ENCODE measurements around the gene PREX1.

Gene PREX1

GRCh38 chr20:48785801-48786200 lies 42.0 kb downstream of the PREX1 start:
- Histone ChIP-seq H3K4me3 (ENCODE audit: insufficient read length, low read depth) (no peak overlapping the region), H3K9me3 (ENCODE audit: insufficient read depth, low read length) (0 out of 2 replicates have a peak, but pooled peaks cover 2% of the 10 kb centered on the region), H3K36me3 (ENCODE audit: insufficient read depth, insufficient read length, low read length) (no peaks in the 10 kb centered on the region), H3K27me3 (ENCODE audit: insufficient read depth, insufficient read length) (no peaks in the 10 kb centered on the region), H3K4me1 (ENCODE audit: insufficient read depth, insufficient read length) (peaks cover 3% of the 10 kb centered on the region), H3K9ac (ENCODE audit: insufficient read length, low read depth) (no peak overlapping the region)
- TF ChIP-seq YY1 (IDR thresholded peaks at IDR 0.05; ENCODE audit: insufficient read depth, insufficient read length) (no peak), ZNF274 (IDR thresholded peaks at IDR 0.05; ENCODE audit: low read depth, low read length) (no peak), SUZ12 (IDR thresholded peaks at IDR 0.05; ENCODE audit: extremely low read depth, insufficient read depth, insufficient read length) (no peak)
- no peak for DNase-seq (ENCODE audit: low read depth, low spot score)

GRCh38 chr20:48785256-48785655 lies 42.5 kb downstream of the PREX1 start:
- Histone ChIP-seq H3K4me1 (ENCODE audit: insufficient read depth, insufficient read length) (no peaks in the 10 kb centered on the region), H3K9me3 (ENCODE audit: insufficient read depth, low read length) (peaks cover 7% of the 10 kb centered on the region; the same call in 1 of the 2 replicates), H3K36me3 (ENCODE audit: insufficient read depth, insufficient read length, low read length) (no peaks in the 10 kb centered on the region), H3K27me3 (ENCODE audit: insufficient read depth, insufficient read length) (no peaks in the 10 kb centered on the region), H3K4me3 (ENCODE audit: insufficient read length, low read depth) (no peak overlapping the region), H3K9ac (ENCODE audit: insufficient read length, low read depth) (no peak overlapping the region)
- no peak for DNase-seq (ENCODE audit: low read depth, low spot score)
- TF ChIP-seq ZNF274 (IDR thresholded peaks at IDR 0.05; ENCODE audit: low read depth, low read length) (no peak), YY1 (IDR thresholded peaks at IDR 0.05; ENCODE audit: insufficient read depth, insufficient read length) (no peak), SUZ12 (IDR thresholded peaks at IDR 0.05; ENCODE audit: extremely low read depth, insufficient read depth, insufficient read length) (no peak)

- H3K36me3 ChIP-seq (ENCODE audit: insufficient read depth, insufficient read length, low read length), result no peaks in the 10 kb centered on the region
- H3K9ac ChIP-seq (ENCODE audit: insufficient read length, low read depth), result no peak overlapping the region
- no peaks in the 10 kb centered on the region for H3K27me3 ChIP-seq (ENCODE audit: insufficient read depth, insufficient read length)
- TF ChIP-seq ZNF274 (IDR thresholded peaks at IDR 0.05; ENCODE audit: low read depth, low read length), result no peak
- TF ChIP-seq SUZ12 (IDR thresholded peaks at IDR 0.05; ENCODE audit: extremely low read depth, insufficient read depth, insufficient read length), result no peak
- TF ChIP-seq YY1 (IDR thresholded peaks at IDR 0.05; ENCODE audit: insufficient read depth, insufficient read length), result no peak
- H3K9me3 ChIP-seq (ENCODE audit: insufficient read depth, low read length), result peaks cover 17% of the 10 kb centered on the region
- no peaks in the 10 kb centered on the region for H3K4me1 ChIP-seq (ENCODE audit: insufficient read depth, insufficient read length)
- H3K4me3 ChIP-seq (ENCODE audit: insufficient read length, low read depth), result no peak overlapping the region
- no peak for DNase-seq (ENCODE audit: low read depth, low spot score)
These were observed 43.5 kb downstream of the PREX1 start for GRCh38 chr20:48784273-48784641.

- H3K4me3 ChIP-seq (ENCODE audit: insufficient read length, low read depth), result no peak overlapping the region
- TF ChIP-seq YY1 (IDR thresholded peaks at IDR 0.05; ENCODE audit: insufficient read depth, insufficient read length) (no peak), SUZ12 (IDR thresholded peaks at IDR 0.05; ENCODE audit: extremely low read depth, insufficient read depth, insufficient read length) (no peak), ZNF274 (IDR thresholded peaks at IDR 0.05; ENCODE audit: low read depth, low read length) (no peak)
- H3K4me1 ChIP-seq (ENCODE audit: insufficient read depth, insufficient read length), result no peaks in the 10 kb centered on the region
- no peaks in the 10 kb centered on the region for H3K36me3 ChIP-seq (ENCODE audit: insufficient read depth, insufficient read length, low read length)
- H3K27me3 ChIP-seq (ENCODE audit: insufficient read depth, insufficient read length), result no peaks in the 10 kb centered on the region
- DNase-seq (ENCODE audit: low read depth, low spot score), result no peak
- H3K9ac ChIP-seq (ENCODE audit: insufficient read length, low read depth), result no peak overlapping the region
- H3K9me3 ChIP-seq (ENCODE audit: insufficient read depth, low read length), result peaks cover 20% of the 10 kb centered on the region
These were observed 44.1 kb downstream of the PREX1 start for GRCh38 chr20:48783533-48784272.

GRCh38 chr20:48782901-48783308 lies 44.9 kb downstream of the PREX1 start:
- no peaks in the 10 kb centered on the region for H3K4me1 ChIP-seq (ENCODE audit: insufficient read depth, insufficient read length)
- TF ChIP-seq ZNF274 (IDR thresholded peaks at IDR 0.05; ENCODE audit: low read depth, low read length), result no peak
- TF ChIP-seq SUZ12 (IDR thresholded peaks at IDR 0.05; ENCODE audit: extremely low read depth, insufficient read depth, insufficient read length), result no peak
- TF ChIP-seq YY1 (IDR thresholded peaks at IDR 0.05; ENCODE audit: insufficient read depth, insufficient read length), result no peak
- no peak for DNase-seq (ENCODE audit: low read depth, low spot score)
- no peak overlapping the region for H3K4me3 ChIP-seq (ENCODE audit: insufficient read length, low read depth)
- no peaks in the 10 kb centered on the region for H3K36me3 ChIP-seq (ENCODE audit: insufficient read depth, insufficient read length, low read length)
- H3K27me3 ChIP-seq (ENCODE audit: insufficient read depth, insufficient read length), result no peaks in the 10 kb centered on the region
- H3K9me3 ChIP-seq (ENCODE audit: insufficient read depth, low read length), result peaks cover 20% of the 10 kb centered on the region
- H3K9ac ChIP-seq (ENCODE audit: insufficient read length, low read depth), result no peak overlapping the region

GRCh38 chr20:48782053-48782452 lies 45.7 kb downstream of the PREX1 start:
- Histone ChIP-seq H3K9ac (ENCODE audit: insufficient read length, low read depth) (no peak overlapping the region), H3K4me1 (ENCODE audit: insufficient read depth, insufficient read length) (no peaks in the 10 kb centered on the region)
- TF ChIP-seq YY1 (IDR thresholded peaks at IDR 0.05; ENCODE audit: insufficient read depth, insufficient read length) (no peak), SUZ12 (IDR thresholded peaks at IDR 0.05; ENCODE audit: extremely low read depth, insufficient read depth, insufficient read length) (no peak), ZNF274 (IDR thresholded peaks at IDR 0.05; ENCODE audit: low read depth, low read length) (no peak)

GRCh38 chr20:48781634-48782033 lies 46.2 kb downstream of the PREX1 start:
- Histone ChIP-seq H3K4me3 (ENCODE audit: insufficient read length, low read depth) (no peak overlapping the region), H3K27me3 (ENCODE audit: insufficient read depth, insufficient read length) (no peaks in the 10 kb centered on the region), H3K4me1 (ENCODE audit: insufficient read depth, insufficient read length) (peaks cover under 1% of the 10 kb centered on the region), H3K9ac (ENCODE audit: insufficient read length, low read depth) (no peak overlapping the region), H3K36me3 (ENCODE audit: insufficient read depth, insufficient read length, low read length) (no peaks in the 10 kb centered on the region), H3K9me3 (ENCODE audit: insufficient read depth, low read length) (peaks cover 20% of the 10 kb centered on the region)
- no peak for TF ChIP-seq ZNF274 (IDR thresholded peaks at IDR 0.05; ENCODE audit: low read depth, low read length)
- no peak for TF ChIP-seq SUZ12 (IDR thresholded peaks at IDR 0.05; ENCODE audit: extremely low read depth, insufficient read depth, insufficient read length)
- TF ChIP-seq YY1 (IDR thresholded peaks at IDR 0.05; ENCODE audit: insufficient read depth, insufficient read length), result no peak
- no peak for DNase-seq (ENCODE audit: low read depth, low spot score)

More at GRCh38 chr20:48782053-48782452, 45.7 kb downstream of the PREX1 start:
- Histone ChIP-seq H3K36me3 (ENCODE audit: insufficient read depth, insufficient read length, low read length) (no peaks in the 10 kb centered on the region), H3K9me3 (ENCODE audit: insufficient read depth, low read length) (peaks cover 20% of the 10 kb centered on the region), H3K4me3 (ENCODE audit: insufficient read length, low read depth) (no peak overlapping the region), H3K27me3 (ENCODE audit: insufficient read depth, insufficient read length) (no peaks in the 10 kb centered on the region)
- no peak for DNase-seq (ENCODE audit: low read depth, low spot score)

All from NT2/D1 (cell line).